GM19193 (cell line): ENCODE results near the gene UBR3.

Experiments
- POLR2A ChIP-seq: IDR thresholded peaks from 4 replicates; pipeline ENCODE4 v1.6.1; 2011; ENCODE audit not compliant: insufficient read depth, insufficient read length; ENCODE audit errors: extremely low read depth

Gene UBR3

GRCh38 chr2:169819106-169819505 lies 8.1 kb upstream of the UBR3 start:
- no peak for TF ChIP-seq POLR2A

GRCh38 chr2:169822036-169822435 lies 5.2 kb upstream of the UBR3 start:
- no peak for TF ChIP-seq POLR2A

- TF ChIP-seq POLR2A = no peak
Measured at GRCh38 chr2:169822785-169823392, 4.4 kb upstream of the UBR3 start.

GRCh38 chr2:169823996-169824372 lies 3.3 kb upstream of the UBR3 start:
- no peak for TF ChIP-seq POLR2A

- TF ChIP-seq POLR2A = peak; percentile 86
Measured at GRCh38 chr2:169824373-169825333, 2.6 kb upstream of the UBR3 start, which contains the start of gene METTL5. Gene METTL5 (minus strand): TSS chr2:169824905. CDS start chr2:169824597, 308 bp downstream.

GRCh38 chr2:169828141-169828811 lies 1.0 kb downstream of the UBR3 start:
- no peak for TF ChIP-seq POLR2A

- no peak for TF ChIP-seq POLR2A
Measured at GRCh38 chr2:169834401-169834800, 7.1 kb downstream of the UBR3 start.

- no peak for TF ChIP-seq POLR2A
Measured at GRCh38 chr2:169838743-169839489, 11.7 kb downstream of the UBR3 start.

- no peak for TF ChIP-seq POLR2A
Measured at GRCh38 chr2:169839954-169840746, 12.9 kb downstream of the UBR3 start.

- no peak for TF ChIP-seq POLR2A
Measured at GRCh38 chr2:169840747-169841142, 13.5 kb downstream of the UBR3 start.

GRCh38 chr2:169845016-169845415 lies 17.8 kb downstream of the UBR3 start:
- no peak for TF ChIP-seq POLR2A

- TF ChIP-seq POLR2A = no peak
Measured at GRCh38 chr2:169849710-169850109, 22.5 kb downstream of the UBR3 start.

GRCh38 chr2:169853041-169853668 lies 25.9 kb downstream of the UBR3 start:
- TF ChIP-seq POLR2A = no peak

- no peak for TF ChIP-seq POLR2A
Measured at GRCh38 chr2:169859423-169859822, 32.2 kb downstream of the UBR3 start.

- TF ChIP-seq POLR2A = no peak
Measured at GRCh38 chr2:169860149-169860548, 32.9 kb downstream of the UBR3 start.
